ENCODE measurements around the gene OGFOD2. TPM values are rescaled to one million over a fixed set of nuclear protein-coding genes. Genes with fewer than 3 reads are reported as not detected.

The OGFOD2 gene
- total RNA-seq, 6 experiments from 2014 or later, result 16.2 to 18.3 (median 17.6) TPM

DNA sequence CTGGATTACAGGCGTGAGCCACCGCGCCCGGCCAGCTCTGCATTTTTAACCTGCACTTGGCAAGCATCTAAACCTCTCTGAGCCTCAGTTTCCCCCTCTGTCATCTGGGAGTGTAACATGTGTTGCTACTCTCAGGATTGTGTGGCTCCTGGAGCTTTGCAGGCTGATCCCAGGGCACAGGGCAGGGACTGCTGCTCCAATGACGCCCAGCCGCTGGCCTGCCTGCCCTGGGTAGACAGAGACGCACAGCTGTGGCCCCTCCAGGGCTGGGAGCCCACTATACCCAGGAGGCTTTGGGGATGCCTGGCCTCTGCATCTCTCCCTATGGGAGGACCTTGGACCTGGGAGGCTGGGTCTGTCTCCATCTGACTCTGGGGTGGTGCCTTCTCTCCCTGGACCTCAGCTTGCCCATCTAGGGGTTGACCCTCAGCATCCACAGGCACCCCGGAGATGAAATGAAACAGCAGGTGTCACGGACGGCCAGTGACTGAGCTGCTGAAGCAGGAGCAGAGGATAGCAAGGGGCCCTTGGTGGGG lies 19.2 kb downstream of the OGFOD2 start:
- Mint-ChIP-seq H3K9me3 (no peaks in the 10 kb centered on the region), H3K36me3 (ENCODE audit: low read depth) (no peaks in the 10 kb centered on the region), H3K4me1 (ENCODE audit: low read depth) (no peaks in the 10 kb centered on the region), H3K27ac (no peak overlapping the region), H3K27me3 (ENCODE audit: insufficient read depth) (peaks cover 9% of the 10 kb centered on the region), H3K4me3 (no peak overlapping the region)
- no peak for DNase-seq
- TF ChIP-seq, protein P1, sequence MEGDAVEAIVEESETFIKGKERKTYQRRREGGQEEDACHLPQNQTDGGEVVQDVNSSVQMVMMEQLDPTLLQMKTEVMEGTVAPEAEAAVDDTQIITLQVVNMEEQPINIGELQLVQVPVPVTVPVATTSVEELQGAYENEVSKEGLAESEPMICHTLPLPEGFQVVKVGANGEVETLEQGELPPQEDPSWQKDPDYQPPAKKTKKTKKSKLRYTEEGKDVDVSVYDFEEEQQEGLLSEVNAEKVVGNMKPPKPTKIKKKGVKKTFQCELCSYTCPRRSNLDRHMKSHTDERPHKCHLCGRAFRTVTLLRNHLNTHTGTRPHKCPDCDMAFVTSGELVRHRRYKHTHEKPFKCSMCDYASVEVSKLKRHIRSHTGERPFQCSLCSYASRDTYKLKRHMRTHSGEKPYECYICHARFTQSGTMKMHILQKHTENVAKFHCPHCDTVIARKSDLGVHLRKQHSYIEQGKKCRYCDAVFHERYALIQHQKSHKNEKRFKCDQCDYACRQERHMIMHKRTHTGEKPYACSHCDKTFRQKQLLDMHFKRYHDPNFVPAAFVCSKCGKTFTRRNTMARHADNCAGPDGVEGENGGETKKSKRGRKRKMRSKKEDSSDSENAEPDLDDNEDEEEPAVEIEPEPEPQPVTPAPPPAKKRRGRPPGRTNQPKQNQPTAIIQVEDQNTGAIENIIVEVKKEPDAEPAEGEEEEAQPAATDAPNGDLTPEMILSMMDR (IDR thresholded peaks at IDR 0.05), result no peak

DNA sequence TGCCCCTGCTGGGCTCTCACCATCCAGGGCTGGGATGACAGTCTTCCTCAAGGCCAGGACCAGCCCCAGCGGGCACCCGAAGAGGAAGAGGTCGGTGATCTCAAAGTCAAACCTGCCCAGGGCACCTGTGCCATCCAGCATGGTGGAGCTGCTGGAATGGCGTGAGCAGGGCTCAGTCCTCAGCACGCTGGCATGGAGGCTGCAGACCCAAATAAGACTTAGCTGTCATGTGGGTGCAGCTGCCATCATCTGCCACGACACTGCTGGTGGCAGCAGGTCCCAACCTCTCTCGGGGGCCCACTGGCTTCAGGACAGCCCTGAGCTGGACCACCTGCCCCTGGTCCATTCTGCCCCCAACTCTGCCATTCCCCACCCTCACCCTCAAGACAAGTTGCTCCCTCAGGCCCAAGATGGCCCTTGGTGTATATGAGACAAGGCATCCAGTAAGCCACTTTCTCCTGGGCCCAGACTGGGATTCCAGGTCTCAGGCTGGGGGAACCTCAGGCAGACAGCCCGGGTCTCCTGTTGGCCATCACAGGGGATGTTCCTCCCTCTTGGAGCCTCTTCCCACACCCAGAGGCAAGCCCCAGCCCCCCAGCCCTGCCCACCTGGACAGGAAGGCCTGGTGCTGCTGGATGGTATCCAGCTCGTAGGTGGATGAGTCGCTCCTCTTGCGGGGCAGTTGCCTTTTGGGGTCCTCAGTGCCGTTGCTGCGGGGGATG lies 19.9 kb downstream of the OGFOD2 start:
- Mint-ChIP-seq H3K9me3 (no peaks in the 10 kb centered on the region), H3K4me3 (no peak overlapping the region), H3K27ac (no peak overlapping the region), H3K4me1 (ENCODE audit: low read depth) (no peaks in the 10 kb centered on the region), H3K36me3 (ENCODE audit: low read depth) (no peaks in the 10 kb centered on the region), H3K27me3 (ENCODE audit: insufficient read depth) (peaks cover 9% of the 10 kb centered on the region)
- DNase-seq, result no peak
- TF ChIP-seq, protein P1 (IDR thresholded peaks at IDR 0.05), result no peak

DNA sequence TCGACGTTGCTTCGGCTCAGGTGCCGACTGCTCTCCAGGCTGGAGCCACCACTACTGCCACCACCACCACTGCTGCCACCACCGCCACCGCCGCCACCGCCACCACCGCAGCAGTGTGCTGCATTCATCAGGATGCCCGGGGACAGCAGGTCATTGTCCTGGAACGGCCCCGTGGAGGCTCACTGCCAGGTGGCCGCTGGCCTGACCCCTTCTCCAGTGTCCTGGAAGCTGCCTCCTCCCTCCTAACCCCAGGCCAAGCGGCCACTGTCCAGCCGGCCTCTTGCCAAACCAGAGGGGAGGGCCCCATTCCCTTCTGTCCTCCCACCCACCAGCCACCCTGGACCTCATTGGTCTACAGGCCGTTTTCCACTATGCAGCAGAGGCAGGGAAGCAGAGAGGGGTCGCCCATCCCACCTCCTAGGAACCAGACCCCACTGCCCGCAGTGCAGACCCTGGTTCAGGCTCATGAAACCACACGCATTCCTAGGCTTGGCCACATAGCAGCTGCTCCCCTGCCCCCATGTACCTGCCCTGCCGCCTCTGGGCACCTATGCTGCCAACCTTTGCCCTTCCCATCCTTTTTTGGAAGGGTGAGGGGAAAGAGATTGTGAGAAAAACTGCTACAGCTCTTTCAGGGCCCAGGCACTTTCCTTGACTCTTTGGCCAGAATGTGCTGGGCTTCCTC lies 20.6 kb downstream of the OGFOD2 start:
- peaks cover 9% of the 10 kb centered on the region for H3K27me3 Mint-ChIP-seq (ENCODE audit: insufficient read depth)
- no peak overlapping the region for H3K27ac Mint-ChIP-seq
- DNase-seq, result no peak
- H3K4me1 Mint-ChIP-seq (ENCODE audit: low read depth), result no peaks in the 10 kb centered on the region
- TF ChIP-seq, protein P1 (IDR thresholded peaks at IDR 0.05), result no peak
- H3K9me3 Mint-ChIP-seq, result no peaks in the 10 kb centered on the region
- H3K36me3 Mint-ChIP-seq (ENCODE audit: low read depth), result no peaks in the 10 kb centered on the region
- H3K4me3 Mint-ChIP-seq, result no peak overlapping the region

DNA sequence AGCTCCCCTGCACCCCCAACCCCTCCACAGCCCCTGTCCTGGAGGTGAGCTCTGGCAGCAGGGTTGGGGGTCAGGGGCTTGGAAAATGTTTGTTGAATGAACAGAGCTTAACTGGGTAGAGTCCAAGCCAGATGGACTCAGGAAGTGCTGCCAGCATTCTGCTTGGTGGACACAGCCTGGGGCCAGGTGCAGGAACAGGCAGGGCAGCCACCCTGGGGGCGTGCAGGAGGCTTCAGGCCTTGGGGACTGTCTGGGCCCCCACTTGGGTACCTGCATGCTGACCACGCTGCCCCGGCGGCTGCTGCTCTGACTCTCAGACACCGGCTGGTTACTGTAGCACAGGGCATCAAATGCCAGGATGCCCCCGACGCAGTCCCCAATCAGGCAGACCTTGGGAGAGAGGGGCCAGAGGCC lies 21.2 kb downstream of the OGFOD2 start:
- TF ChIP-seq, protein P1 (IDR thresholded peaks at IDR 0.05), result no peak
- Mint-ChIP-seq H3K27ac (no peak overlapping the region), H3K4me1 (ENCODE audit: low read depth) (no peaks in the 10 kb centered on the region), H3K9me3 (no peaks in the 10 kb centered on the region), H3K36me3 (ENCODE audit: low read depth) (no peaks in the 10 kb centered on the region), H3K27me3 (ENCODE audit: insufficient read depth) (peaks cover 10% of the 10 kb centered on the region), H3K4me3 (no peak overlapping the region)
- no peak for DNase-seq

DNA sequence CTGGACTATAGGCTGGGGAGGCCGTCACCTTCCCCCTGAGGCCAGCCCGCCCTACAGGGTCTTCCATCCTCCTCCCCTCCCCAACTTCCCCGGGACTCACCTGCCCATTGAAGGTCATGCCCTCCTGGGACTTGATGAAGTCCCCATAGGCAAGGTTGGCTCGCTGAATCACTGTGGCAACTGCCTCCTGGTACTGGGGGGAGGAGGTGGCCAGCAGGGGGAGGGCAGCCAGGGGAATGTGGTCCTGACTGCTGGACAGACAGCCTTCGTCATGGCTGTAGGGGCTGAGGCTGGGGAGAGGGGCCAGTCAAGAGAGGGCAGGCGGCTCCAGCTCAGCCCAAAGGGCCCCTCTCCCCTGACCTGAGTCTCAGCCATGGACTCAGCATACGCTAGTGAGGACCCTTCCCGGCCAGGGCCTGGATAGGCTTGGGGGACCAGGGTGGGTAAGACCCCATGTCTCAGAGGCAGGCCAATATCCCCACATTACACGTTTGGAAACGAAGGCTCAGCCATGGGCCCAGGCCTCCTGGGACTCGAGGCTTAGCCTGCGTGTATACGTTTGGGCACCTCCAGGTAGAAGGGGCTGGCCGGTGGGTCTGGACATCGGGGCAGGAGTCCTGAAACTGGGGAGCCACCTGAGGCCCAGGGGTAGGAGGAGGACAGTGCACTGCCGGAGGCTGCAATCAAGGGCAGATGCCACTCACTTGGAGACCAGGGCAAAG lies 21.7 kb downstream of the OGFOD2 start:
- Mint-ChIP-seq H3K27me3 (ENCODE audit: insufficient read depth) (peaks cover 10% of the 10 kb centered on the region), H3K4me1 (ENCODE audit: low read depth) (no peaks in the 10 kb centered on the region), H3K36me3 (ENCODE audit: low read depth) (no peaks in the 10 kb centered on the region), H3K9me3 (no peaks in the 10 kb centered on the region), H3K27ac (no peak overlapping the region), H3K4me3 (no peak overlapping the region)
- no peak for DNase-seq
- TF ChIP-seq, protein P1 (IDR thresholded peaks at IDR 0.05), result no peak

Data from HFFc6 (cell line).